Putamen (tissue), 1 donor: ENCODE data around the gene PRPF40A.

Experiments used
- DNase-seq: peaks from one replicate; pipeline ENCODE4 v3.0.0-alpha.2; 2016; ENCODE audit warnings: low spot score

PRPF40A gene

DNA sequence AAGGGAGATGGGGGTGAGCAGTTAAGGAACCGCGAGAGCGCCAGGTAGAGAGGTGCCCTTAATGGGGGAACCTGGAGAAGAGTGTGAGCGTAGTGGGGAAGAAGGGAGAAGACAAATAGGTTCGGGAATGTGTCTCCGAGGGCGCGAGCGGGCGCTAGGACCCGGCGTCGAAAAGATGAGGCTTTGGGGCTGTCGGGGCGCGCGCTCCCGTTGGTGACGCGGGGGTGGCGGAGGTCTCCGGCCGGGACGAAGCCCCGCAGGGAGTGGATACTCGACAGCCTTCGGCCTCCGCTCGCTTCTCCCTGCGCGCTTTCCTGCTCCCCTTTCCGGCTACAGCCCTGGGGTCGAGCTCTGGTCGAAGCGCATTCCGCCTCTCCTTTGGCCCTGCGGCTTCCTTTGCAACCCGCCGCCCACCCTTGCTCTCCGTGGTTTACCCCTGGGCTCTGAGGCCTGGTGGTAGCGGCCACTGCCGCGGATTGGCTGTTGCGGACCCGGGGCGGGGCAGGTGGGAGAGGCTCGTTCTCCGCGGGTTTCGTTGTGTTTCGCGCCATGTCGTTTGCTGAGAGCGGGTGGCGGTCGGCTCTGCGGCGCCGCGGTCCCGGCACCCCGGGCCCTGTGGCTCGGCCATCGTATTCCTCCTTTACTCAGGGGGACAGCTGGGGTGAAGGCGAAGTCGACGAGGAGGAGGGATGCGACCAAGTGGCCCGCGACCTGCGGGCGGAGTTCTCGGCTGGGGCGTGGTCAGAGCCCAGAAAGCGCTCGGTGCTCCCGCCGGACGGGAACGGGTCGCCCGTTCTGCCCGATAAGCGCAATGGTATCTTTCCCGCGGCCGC, 1.0 kb upstream of the PRPF40A start, which contains the start of gene ARL6IP6:
ARL6IP6 (plus strand) TSS at position 545 of the 833 bp plus-strand sequence; CDS start at position 550, 5 bp downstream.
- peak; percentile 94 for DNase-seq

DNA sequence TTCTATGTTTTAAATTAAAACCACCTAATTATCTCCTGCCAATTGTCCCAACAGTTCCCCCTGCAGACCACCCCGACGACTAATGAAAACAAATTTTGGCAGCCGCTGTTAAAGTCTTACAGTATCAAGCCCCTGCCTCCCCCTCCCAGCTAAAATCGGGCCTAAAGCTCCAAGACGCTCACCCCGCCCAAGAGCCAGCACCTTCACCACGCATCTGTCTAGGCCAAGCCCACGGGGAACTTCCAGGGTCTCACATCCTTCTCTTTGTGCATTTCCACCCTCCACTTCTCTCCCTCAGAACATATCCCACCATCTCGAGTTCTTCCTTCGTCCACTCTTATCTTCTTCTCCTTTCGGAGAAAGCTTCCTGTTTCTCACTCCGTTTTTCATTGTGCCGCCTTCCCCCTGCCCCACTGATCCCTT, 445 bp downstream of the PRPF40A start:
- DNase-seq: peak; percentile 20

DNA sequence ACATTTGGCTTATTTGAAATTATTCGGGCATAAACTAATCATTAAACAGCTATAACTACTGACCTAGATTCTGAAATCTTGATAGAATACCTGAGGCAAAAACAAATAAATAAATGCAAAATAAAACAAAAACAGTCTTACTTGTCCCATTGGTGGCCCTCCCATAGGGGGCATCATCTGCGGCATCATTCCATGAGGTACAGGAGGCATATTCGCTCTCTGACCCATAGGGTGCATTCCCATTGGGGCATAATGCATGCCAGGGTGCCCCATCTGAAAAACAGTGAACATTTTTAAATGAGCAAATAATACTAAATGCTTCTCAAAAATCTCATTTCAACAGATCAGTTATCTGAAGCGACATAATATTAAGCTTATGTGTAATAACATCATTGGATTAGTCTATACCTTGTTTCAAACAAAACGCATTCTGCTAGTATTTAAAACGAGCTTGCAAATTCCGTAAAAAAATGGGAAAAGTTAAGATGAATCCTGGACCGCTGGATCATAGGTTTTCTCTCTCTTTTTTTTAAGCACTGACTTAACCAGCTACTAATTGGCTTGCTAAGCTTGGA, 1.3 kb downstream of the PRPF40A start:
- no peak for DNase-seq

DNA sequence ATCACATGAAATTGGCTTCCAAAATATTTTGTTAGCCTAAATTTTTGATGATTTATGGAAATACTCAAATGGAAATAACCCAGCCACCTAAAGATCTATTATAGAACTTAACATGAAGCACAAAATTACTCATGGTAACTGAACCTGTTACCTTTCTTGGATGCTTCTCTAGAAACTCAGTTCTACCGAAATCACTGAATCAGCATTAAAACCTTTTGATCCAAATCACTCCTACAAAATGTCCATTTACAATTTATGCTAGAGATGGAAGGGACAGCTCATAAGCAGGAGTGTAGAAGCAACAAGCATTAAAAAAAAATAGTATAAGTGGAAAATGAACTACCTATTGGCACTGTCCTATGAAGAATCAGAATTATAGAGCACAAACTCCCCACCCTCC, 2.1 kb downstream of the PRPF40A start:
- no peak for DNase-seq

DNA sequence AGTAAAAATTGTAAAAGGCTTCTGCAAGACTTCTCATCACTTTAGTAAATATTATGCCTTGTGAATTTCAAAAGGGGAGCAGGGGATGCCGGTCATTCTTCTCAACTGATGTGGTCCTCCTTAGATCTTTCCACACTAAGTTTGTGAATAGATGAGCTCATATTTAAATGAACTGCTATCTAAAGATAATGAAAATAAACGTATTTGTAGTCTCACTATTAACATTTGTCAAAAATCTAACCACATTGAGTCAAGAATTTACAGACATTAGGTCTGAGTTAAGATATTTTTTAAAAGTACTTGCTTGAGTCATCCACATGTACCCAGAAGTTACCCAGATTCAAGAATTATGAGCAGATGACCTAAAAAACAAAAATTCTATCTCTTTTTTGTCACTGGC, 6.5 kb downstream of the PRPF40A start:
- no peak for DNase-seq

DNA sequence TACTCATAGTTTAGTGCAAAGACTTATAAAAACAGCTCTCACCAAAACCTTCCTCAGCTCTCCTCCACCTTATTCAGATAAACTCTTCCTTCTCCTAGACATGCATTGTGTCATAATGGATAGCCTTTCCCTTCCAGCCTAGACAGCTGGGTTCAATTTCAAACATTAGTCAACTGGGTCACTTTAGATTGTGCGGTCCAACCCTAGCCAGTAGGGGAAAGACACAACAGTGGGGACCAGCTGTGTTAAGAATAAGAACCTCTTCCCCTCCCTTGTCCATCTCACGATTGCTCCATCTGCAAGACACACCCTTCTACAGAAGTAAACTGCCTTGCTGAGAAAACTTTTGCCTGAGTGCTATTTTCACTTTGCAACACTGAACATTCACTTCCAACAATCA, 8.5 kb downstream of the PRPF40A start:
- DNase-seq: no peak

DNA sequence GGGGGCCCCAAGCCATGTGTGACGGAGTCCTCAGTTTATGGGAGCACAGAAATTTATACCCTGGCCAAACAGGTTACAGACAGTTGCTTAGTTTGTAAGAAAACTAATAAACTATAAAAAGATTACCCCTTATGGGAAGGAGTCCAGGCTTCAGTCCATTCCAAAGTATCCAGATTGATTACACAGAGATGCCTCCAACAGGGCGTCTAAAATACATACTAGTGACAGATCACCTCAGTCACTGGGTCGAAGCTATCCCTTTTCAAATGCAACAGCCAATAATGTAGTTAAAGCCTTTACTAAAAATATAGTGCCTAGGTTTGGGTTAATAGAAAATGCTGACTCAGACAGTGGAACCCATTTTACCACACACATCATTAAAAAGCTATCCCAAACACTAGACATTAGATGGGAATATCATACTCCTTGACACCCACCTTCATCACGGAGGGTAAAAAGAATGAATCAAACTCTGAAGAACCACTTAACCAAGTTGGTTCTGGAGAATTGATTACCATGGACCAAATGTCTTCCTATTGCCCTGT, 10.7 kb downstream of the PRPF40A start:
- DNase-seq: no peak

DNA sequence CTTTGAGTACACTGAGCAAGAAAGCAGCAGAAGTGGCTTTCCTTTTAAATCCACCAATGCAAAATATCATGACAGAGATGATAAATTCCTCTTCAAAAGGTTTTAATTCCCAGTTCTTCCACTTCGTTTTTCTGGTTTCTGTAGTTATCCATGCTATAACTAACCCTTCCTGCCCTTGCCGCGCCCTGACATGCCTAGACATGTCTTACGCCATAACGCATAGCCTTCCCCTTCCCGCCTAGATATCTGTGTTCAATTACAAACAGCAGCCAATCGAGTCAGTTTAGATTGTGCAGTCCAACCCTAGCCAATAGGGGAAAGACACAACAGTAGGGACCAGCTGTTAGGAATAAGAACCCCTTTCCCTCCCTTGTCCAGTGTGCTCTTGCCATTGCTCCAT, 16.1 kb downstream of the PRPF40A start:
- no peak for DNase-seq

DNA sequence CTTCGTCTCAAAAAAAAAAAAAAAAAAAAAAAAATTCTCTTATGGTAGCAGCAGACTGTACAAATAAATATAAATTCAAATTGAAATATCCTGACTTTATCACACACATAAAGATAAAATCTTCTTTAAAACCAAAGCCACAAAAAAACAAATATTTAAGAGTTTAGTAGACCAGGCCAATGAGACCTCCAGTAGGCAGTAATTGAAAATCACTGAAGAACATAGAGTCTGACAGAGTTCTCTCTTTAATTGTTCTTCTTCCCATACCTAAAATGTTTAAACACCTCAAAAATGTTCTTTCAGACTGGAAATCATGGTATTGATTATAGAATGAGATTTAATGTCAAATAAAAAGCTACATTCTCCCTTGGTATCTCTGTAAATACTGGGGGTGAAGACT, 20.8 kb downstream of the PRPF40A start:
- no peak for DNase-seq

DNA sequence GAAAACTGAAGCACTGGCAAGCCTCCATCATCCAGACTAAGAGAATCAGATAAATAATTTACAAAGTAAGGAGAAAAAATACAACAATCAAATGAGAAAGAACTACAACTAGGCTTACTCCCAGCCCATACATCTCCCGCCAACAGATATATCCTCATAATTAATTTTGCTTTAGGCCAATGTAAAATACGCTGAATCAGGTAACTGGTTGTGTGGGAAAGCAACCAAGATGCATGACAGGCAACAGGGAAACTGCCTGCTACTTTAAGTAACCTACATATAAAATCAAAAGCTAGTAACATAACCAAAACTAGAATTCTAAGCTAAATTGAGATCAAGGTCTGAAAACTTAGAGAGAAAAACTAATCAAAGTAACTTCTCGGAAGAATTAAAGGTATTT, 21.5 kb downstream of the PRPF40A start:
- DNase-seq: no peak

DNA sequence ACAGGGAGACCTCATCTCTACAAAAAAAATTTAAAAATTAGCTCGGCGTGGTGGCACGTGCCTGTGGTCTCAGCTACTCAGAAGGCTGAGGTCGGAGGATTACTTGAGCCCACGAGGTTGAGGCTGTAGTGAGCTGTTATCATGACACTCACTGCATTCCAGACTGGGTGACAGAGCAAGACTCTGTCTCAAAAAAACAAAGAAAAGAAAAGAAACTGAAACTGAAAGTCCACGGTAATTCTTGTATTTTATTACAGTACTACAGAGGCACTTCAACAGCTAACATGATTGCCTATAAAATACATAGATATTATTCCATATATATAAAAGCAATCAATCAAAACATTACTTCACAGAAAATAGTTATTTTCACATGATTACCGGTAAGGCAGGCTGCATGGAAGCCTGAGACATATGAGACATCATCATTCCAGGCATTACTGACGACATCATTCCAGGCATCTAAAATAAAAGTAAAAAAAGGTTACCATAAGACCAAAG, 23.1 kb downstream of the PRPF40A start:
- no peak for DNase-seq

DNA sequence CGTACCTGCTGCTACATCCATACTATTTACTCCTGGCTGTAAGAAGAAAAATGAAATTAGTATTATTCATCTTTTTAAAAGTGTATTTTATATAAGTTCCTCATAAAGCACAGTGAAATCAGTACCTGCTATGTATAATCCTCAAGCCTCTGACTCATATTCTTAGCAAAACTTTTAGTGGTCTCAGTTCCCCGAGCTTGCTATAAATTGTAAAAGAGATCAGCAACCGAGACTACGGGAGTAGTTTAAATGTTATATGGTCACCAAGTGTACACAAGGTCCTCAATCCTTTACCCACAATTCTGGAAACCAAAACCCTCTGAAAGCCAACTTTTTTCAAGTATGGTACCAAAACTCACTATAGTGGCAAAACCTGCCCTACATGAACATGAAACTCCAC, 24.2 kb downstream of the PRPF40A start:
- DNase-seq: no peak

DNA sequence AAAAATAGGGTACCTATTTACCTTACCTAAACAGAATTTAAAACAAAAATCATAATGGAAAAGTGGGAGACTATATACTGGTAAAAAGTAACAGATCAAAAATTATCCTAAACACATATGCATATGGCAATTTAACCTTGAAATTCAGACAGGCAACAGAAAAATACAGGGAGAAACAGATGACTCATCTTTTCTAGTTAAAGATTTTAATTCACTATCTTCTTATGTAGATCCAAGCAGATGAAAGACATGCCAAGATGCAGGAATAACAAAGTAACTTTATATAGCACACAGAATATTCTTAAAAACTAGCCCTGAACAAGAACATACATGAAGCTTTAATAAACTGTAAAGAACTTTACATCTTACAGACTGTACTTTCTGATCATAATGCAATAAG, 30.9 kb downstream of the PRPF40A start:
- DNase-seq: no peak

DNA sequence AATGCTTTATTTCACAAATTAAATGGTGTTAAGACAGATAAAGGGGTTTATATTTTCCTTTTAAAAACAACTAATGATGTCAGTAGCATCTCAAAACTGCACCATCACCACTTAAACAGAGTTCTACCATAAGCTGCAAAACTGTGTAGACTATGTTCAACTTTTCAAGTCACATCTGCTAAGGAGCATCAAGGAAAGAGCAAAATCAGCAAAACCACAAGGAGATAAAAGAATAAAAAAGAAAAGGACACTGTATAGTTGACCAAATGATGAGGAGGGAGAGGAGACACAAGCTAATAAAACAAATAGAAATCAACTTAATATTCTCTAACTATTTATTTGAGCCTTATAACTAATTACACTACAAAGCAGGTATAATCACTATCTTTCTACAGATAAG, 33.9 kb downstream of the PRPF40A start:
- no peak for DNase-seq

DNA sequence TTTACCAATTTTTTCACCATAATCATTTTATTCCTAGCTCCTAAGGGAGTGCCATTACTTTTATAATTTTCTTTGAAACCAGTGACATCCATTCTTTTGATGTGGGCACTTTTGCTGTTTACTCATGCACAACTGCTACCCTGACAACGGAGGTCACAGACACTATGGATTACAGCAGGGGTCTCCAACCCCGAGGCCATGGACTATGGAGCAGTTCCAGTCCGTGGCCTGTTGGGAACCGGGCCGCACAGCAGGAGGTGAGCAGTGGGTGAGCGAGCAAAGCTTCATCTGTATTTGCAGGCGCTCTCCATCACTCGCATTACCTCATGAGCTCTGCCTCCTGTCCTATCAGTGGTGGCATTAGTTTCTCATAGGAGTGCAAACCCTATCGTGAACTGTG, 34.6 kb downstream of the PRPF40A start:
- no peak for DNase-seq

DNA sequence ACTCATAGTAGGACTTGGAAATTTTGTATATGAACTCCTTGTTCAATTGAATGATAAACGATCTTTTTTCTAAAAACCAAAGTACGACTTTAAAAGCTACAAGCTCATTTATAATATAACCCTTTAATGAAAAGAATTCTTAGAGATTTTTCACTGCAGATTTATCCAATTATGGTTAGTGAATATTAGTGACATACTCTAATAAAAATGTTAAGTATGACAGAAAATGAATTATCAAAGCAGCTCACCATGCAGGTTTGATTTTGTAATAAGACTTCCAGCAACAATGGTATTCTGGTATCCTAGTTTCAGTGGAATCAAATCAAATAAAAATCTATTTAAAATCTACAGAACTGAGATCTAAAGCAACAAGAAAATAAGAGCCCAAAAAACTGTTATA, 38.5 kb downstream of the PRPF40A start:
- no peak for DNase-seq

DNA sequence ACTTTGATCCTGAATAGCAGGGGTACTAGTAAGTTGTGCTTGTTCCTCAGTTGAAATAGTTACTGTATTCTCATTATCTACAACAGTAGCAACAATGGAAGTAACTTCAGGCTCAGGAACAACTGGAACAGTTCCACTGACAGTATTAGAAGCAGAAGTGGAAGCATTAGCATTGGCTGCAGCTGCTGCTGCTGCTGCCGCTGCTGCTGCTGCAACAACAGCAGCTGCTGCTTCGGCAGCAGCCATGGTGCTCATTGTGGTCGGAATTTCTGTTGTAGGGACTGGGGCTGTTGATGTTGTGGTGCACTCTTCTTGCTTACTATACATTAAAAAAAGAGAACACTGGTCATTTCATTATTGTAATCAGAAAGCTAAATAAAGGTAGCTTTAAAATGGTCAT, 40.8 kb downstream of the PRPF40A start:
- DNase-seq: no peak

DNA sequence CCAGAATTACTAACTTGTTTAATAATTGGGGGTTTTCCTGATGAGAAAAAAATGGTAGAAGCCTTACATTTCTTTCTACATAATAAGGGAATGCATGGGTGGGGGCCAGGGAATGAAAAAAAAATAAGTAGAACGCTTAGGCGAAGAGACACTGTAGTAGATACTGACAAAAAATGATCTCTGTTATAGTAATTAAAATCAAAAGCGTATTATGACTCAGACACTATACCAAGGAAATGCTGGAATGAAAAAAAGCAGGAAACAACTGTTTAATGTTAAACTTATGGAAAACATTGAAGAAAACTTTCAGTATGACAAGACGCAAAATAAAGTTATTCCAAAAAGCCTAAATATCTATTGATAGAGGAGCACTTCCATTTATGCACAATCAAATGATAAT, 42.9 kb downstream of the PRPF40A start:
- no peak for DNase-seq

DNA sequence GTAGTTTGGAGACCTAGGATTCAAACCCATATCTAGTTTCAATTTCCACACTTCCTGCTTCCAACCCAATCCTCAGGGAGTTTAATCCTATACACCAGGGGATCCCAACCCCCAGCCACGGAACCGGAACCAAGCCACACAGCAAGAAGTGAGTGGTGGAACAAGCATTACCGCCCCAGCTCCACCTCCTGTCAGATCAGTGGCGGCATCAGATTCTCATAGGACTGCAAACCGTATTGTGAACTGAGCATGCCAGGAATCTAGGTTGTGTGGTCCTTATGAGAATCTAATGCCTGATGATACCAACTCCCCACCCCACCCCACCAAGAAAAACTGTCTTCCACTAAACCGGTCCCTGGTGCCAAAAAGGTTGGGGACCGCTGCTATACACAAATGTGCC, 52.5 kb downstream of the PRPF40A start:
- no peak for DNase-seq

DNA sequence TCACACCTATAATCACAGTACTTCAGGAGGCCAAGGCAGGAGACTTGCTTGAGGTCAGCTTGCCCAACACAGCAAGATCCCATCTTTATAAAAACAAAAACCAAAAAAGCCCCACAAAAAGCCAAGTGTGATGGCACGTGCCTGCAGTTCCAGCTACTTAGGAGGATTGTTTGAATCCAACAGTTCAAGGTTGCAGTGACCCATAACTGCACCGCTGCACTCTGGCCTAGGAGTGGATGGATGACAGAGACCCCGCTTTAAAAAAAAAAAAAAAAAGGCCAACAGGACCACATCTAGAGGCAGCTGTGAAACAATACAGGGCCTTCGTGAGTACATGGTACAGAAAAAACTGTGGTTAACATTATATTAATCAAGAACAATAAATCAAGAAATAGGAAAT, 56.2 kb downstream of the PRPF40A start:
- no peak for DNase-seq

DNA sequence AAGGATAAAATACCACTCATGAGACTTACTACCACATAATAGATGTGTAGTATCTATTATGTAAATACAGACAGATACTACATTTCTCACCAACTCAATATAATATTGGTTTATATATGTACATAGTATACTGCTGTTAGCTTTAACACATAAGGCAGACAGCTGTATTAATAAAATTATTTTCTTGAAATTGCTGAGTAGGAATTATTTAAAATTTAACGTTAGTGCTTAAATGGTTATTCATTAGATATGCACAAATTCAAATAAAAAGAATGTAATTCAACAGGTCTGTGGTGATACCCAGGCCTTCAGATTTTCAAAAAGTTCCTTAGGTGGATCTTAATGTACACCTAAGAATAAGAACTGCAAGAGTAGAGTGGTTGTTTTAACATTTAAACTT, 59.0 kb downstream of the PRPF40A start:
- no peak for DNase-seq

DNA sequence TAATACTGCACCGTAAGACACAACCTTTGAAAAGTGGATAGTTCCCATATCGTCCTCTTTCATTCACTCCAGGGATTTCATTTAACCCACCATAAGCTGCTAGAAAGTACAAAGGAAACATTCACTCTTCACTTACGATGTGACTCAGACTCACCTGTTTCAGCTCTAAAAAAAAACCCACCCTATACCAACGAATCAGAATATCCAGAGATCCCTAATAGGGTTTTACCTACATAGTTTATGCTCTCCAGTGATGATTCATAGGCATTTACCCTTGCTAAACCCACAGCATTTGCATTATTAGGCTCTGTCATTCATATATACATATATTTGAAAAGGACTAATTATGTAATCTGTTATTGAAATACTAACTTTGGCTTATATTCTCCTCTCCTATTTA, 60.2 kb downstream of the PRPF40A start:
- DNase-seq: peak; percentile 68

DNA sequence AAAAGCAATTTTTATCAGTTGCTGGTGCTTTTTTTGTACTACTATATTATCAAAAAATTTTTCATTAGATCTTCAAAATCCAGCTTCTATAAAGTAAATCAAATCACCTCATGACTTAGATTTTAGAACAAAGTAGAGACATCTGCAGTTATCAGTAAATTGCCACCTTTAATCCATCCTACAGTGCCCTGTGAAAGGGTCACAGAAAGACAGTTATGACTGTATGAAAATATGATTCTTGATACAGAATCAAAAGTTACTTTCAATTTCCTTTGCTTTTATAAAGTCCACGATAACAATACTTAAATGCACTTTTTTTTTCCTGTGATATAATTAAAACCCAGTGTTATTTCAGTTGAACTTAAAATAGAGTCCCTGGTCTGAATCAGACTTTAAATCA, 61.4 kb downstream of the PRPF40A start:
- DNase-seq: no peak
